Hepatocyte (in vitro differentiated cells): ENCODE results near the gene MRPL48. TPM values are rescaled to one million over a fixed set of nuclear protein-coding genes. Genes with fewer than 3 reads are reported as not detected.

Experiments used
- DNase-seq: peaks from one replicate; pipeline ENCODE4 v3.0.0-alpha.2; 2016; ENCODE audit warnings: low spot score
- H2AFZ ChIP-seq: fragments of 200-600 bp; sonication (generic); 2 replicates; pipeline ENCODE4 v1.6.0; 2016; ENCODE audit warnings: antibody characterized with exemption, mild to moderate bottlenecking
- H3K27ac ChIP-seq: fragments of 200-600 bp; sonication (generic); 2 replicates; pipeline ENCODE4 v1.5.1; 2016; ENCODE audit warnings: mild to moderate bottlenecking
- H3K27me3 ChIP-seq: fragments of 200-600 bp; sonication (generic); 2 replicates; pipeline ENCODE4 v1.6.1; 2016
- H3K36me3 ChIP-seq: fragments of 200-600 bp; sonication (generic); replicated peaks from 2 replicates; pipeline ENCODE4 v1.5.1; 2016; ENCODE audit warnings: low read depth; ENCODE audit not compliant: insufficient read depth
- H3K4me1 ChIP-seq: fragments of 200-600 bp; sonication (generic); 2 replicates; pipeline ENCODE4 v1.5.1; 2016; ENCODE audit warnings: mild to moderate bottlenecking, moderate library complexity; ENCODE audit not compliant: insufficient read depth
- H3K4me2 ChIP-seq: fragments of 200-600 bp; sonication (generic); 2 replicates; pipeline ENCODE4 v1.6.0; 2016
- H3K4me3 ChIP-seq: fragments of 200-600 bp; sonication (generic); 2 replicates; pipeline ENCODE4 v1.5.1; 2016; ENCODE audit warnings: mild to moderate bottlenecking
- H3K79me2 ChIP-seq: fragments of 200-600 bp; sonication (generic); 2 replicates; pipeline ENCODE4 v1.6.0; 2017; ENCODE audit warnings: mild to moderate bottlenecking
- H3K9me2 ChIP-seq: fragments of 200-600 bp; sonication (generic); replicated peaks from 2 replicates; pipeline ENCODE4 v1.6.0; 2017; ENCODE audit warnings: mild to moderate bottlenecking; ENCODE audit not compliant: insufficient read depth
- H3K9me3 ChIP-seq: fragments of 200-600 bp; sonication (generic); 2 replicates; pipeline ENCODE4 v1.5.1; 2016; ENCODE audit warnings: low read depth, mild to moderate bottlenecking
- H4K20me1 ChIP-seq: fragments of 200-600 bp; sonication (generic); 2 replicates; pipeline ENCODE4 v1.6.0; 2016; ENCODE audit warnings: mild to moderate bottlenecking; ENCODE audit not compliant: insufficient read depth, poor library complexity, severe bottlenecking
- EZH2 ChIP-seq: fragments of 200-600 bp; sonication (generic); IDR thresholded peaks from 2 replicates; pipeline ENCODE4 v1.6.1; 2016; ENCODE audit warnings: antibody characterized with exemption, mild to moderate bottlenecking, borderline replicate concordance
- EZH2phosphoT487 ChIP-seq: fragments of 200-600 bp; sonication (generic); IDR thresholded peaks from one replicate; pipeline ENCODE4 v1.6.1; 2018; ENCODE audit warnings: antibody characterized with exemption, mild to moderate bottlenecking, low read depth, moderate library complexity; ENCODE audit not compliant: unreplicated experiment, severe bottlenecking
- WGBS: methylation state at CpG from one replicate; pipeline ENCODE4 v1.1.6; 2016; ENCODE audit warnings: low lambda C conversion rate; ENCODE audit errors: missing lambda C conversion rate; 5-methylcytosine and 5-hydroxymethylcytosine counted together
- polyA plus RNA-seq: library from polyadenylated mRNA; unstranded; fragments of >200 nt; fragmentation: Nextera tagmentation; extraction: Ambion mirVana; gene quantifications from 2 replicates; pipeline ENCODE4 v1.2.1, GENCODE V29; 2016
- total RNA-seq: library from RNA; depleted of rRNA; stranded (reverse); fragments of >200 nt; gene quantifications from 2 replicates; pipeline ENCODE4 v1.2.3, GENCODE V29; 2014
- TF ChIP-seq, protein P1 (sequence below): fragments of 200-600 bp; sonication (generic); IDR thresholded peaks from 2 replicates; pipeline ENCODE4 v1.5.1; 2016; ENCODE audit warnings: antibody characterized with exemption, mild to moderate bottlenecking; ENCODE audit not compliant: poor library complexity

MRPL48 gene
- total and polyA plus RNA-seq, 2 experiments from 2014 or later = 25.9 to 59.1 TPM

DNA sequence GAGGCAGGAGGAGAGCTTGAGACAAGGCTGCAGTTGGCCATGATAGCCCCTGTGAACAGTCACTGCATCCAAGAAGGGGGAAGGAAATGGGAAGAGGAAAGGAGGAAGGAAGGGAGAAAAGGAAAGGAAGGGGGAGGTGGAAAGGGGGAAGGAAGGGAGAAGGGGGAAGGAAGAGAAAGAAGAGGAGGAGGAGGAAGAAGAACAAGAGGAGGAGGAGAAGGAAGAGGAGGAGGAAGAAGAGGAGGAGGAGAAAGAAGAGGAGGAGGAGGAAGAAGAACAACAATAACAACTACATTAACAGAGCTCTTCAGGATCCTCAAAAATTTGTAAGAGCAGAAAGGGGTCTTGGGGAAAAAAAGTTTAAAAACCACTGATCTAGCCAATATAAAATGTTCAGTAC is 32.0 kb upstream of the MRPL48 start:
- Histone ChIP-seq H3K9me3 (no peaks in the 10 kb centered on the region), H3K4me2 (no peak overlapping the region), H3K27me3 (no peaks in the 10 kb centered on the region), H3K4me3 (no peak overlapping the region), H3K9me2 (no peaks in the 10 kb centered on the region), H3K4me1 (peaks cover 37% of the 10 kb centered on the region), H3K36me3 (no peaks in the 10 kb centered on the region), H3K27ac (no peak overlapping the region), H3K79me2 (peaks cover 96% of the 10 kb centered on the region), H2AFZ (no peak overlapping the region), H4K20me1 (peaks cover 77% of the 10 kb centered on the region)
- TF ChIP-seq EZH2phosphoT487 = no peak
- no peak for DNase-seq

DNA sequence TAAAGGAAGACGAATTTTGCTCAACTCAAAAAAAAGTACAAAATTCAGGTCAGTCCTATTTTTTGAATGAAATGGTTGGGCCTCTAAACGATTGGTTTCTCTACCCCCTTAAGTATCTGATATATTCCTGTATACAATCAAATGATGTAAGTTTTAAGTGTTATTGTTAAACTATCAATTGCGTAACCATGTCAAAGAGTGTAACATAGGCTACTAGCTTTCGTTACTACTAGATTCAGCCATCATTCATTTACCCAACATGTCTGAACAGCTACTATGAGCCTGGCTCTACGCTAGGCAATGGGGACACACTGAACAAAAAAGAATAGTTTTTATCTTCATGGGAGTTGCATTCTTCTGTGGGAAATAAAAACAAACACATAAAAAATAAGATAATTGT is 30.1 kb upstream of the MRPL48 start:
- Histone ChIP-seq H3K4me2 (peak overlapping the region; percentile 85), H2AFZ (no peak overlapping the region), H3K4me3 (no peak overlapping the region), H3K9me3 (no peaks in the 10 kb centered on the region), H3K9me2 (no peaks in the 10 kb centered on the region), H3K79me2 (peaks cover 77% of the 10 kb centered on the region), H3K27me3 (no peaks in the 10 kb centered on the region), H3K36me3 (no peaks in the 10 kb centered on the region), H3K27ac (no peak overlapping the region), H4K20me1 (peaks cover 58% of the 10 kb centered on the region), H3K4me1 (peaks cover 30% of the 10 kb centered on the region)
- TF ChIP-seq, protein P1, sequence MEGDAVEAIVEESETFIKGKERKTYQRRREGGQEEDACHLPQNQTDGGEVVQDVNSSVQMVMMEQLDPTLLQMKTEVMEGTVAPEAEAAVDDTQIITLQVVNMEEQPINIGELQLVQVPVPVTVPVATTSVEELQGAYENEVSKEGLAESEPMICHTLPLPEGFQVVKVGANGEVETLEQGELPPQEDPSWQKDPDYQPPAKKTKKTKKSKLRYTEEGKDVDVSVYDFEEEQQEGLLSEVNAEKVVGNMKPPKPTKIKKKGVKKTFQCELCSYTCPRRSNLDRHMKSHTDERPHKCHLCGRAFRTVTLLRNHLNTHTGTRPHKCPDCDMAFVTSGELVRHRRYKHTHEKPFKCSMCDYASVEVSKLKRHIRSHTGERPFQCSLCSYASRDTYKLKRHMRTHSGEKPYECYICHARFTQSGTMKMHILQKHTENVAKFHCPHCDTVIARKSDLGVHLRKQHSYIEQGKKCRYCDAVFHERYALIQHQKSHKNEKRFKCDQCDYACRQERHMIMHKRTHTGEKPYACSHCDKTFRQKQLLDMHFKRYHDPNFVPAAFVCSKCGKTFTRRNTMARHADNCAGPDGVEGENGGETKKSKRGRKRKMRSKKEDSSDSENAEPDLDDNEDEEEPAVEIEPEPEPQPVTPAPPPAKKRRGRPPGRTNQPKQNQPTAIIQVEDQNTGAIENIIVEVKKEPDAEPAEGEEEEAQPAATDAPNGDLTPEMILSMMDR = no peak
- TF ChIP-seq EZH2phosphoT487 = no peak
- no peak for TF ChIP-seq EZH2
- DNase-seq = no peak
- 84% methylated on average over 5 of the region's 5 CpGs for WGBS

DNA sequence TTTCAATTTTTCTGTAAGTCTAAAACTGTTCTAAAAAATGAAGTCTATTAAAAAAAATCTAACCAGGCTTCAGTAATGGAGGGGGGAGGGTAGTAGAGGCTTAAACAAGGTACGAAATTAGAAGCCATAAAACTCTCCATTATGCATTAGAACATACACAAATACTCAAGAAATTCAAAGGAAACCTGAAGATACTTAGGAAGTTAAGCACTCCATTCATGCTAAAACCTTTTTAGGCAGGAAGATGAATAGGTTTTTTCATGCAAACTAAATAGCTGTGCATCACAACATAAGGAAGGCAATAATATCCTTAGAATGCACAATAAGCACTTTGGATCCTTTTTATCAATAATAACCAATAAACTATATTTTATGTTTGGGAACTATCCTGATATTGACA is 29.2 kb upstream of the MRPL48 start:
- WGBS = 38% methylated on average over 1 of the region's 1 CpG
- DNase-seq = no peak
- no peaks in the 10 kb centered on the region for H3K9me2 ChIP-seq
- peaks cover 24% of the 10 kb centered on the region for H3K4me1 ChIP-seq
- TF ChIP-seq EZH2 = no peak
- TF ChIP-seq, protein P1 = no peak
- TF ChIP-seq EZH2phosphoT487 = no peak
- peak overlapping the region; percentile 86 for H3K4me3 ChIP-seq
- no peak overlapping the region for H2AFZ ChIP-seq
- H3K9me3 ChIP-seq = no peaks in the 10 kb centered on the region
- H3K36me3 ChIP-seq = no peaks in the 10 kb centered on the region
- peaks cover 70% of the 10 kb centered on the region for H3K79me2 ChIP-seq
- no peaks in the 10 kb centered on the region for H3K27me3 ChIP-seq
- peaks cover 56% of the 10 kb centered on the region for H4K20me1 ChIP-seq
- no peak overlapping the region for H3K27ac ChIP-seq
- peak overlapping the region; percentile 85 for H3K4me2 ChIP-seq

DNA sequence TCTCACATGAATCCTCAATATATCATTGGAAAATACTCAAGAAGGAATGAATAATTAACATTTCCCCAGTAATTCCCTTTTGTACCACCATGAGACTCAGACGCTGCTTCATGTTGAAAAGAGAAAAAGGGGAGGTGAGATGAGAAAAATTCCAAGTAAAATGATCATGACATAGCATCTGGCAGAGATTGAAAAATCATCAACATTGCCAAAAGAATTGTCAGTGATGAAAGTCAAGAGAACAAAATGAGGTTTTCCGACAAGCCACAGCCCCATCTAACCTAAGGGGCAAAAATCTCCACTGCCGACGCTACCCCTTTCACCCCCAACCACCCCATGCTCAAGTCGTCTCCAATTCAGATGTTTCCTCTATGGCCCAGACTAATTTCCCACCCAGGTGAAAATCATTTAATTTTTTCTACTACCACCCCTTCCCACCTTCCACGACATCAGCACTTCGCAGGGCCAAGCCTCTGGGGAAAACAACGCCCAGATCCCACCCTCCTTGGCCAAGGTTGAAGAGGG is 28.0 kb upstream of the MRPL48 start:
- H3K4me1 ChIP-seq = peaks cover 20% of the 10 kb centered on the region
- no peaks in the 10 kb centered on the region for H3K36me3 ChIP-seq
- TF ChIP-seq, protein P1 = peak; percentile 17
- no peak for TF ChIP-seq EZH2phosphoT487
- no peak for TF ChIP-seq EZH2
- no peaks in the 10 kb centered on the region for H3K9me3 ChIP-seq
- peak; percentile 15 for DNase-seq
- no peaks in the 10 kb centered on the region for H3K27me3 ChIP-seq
- peak overlapping the region; percentile 99 for H3K27ac ChIP-seq
- peak overlapping the region; percentile 56 for H2AFZ ChIP-seq
- peak overlapping the region; percentile 86 for H3K4me3 ChIP-seq
- peaks cover 58% of the 10 kb centered on the region for H3K79me2 ChIP-seq
- WGBS = under 1% methylated on average over 8 of the region's 8 CpGs
- H3K9me2 ChIP-seq = no peaks in the 10 kb centered on the region
- peaks cover 44% of the 10 kb centered on the region for H4K20me1 ChIP-seq
- peak overlapping the region; percentile 85 for H3K4me2 ChIP-seq
